NCI-H187 treated with DMSO at 0.1 percent for 48 hours (cell line): ENCODE results near the gene FGF2.
"Not testable (repeated sequence)": the region's sequence is repeated elsewhere in the genome, so short reads cannot be mapped to it uniquely, and the experiment has no call there.

Source experiments
- DNase-seq: peaks from one replicate; lab custom pipeline; 2025; lab: John Stamatoyannopoulos, UW

The FGF2 gene

GRCh38 chr4:122930862-122931261 lies 104.2 kb downstream of the FGF2 start:
- DNase-seq = no peak

GRCh38 chr4:122932763-122933162 lies 106.1 kb downstream of the FGF2 start:
- DNase-seq = no peak

DNA sequence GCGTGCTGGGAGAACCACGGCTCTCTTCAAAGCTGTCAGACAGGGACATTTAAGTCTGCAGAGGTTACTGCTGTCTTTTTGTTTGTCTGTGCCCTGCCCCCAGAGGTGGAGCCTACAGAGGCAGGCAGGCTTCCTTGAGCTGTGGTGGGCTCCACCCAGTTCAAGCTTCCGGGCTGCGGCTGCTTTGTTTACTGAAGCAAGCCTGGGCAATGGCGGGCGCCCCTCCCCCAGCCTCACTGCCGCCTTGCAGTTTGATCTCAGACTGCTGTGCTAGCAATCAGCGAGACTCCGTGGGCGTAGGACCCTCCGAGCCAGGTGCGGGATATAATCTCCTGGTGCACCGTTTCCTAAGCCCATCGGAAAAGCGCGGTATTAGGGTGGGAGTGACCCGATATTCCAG lies 118.5 kb downstream of the FGF2 start:
- DNase-seq = not testable (repeated sequence)

DNA sequence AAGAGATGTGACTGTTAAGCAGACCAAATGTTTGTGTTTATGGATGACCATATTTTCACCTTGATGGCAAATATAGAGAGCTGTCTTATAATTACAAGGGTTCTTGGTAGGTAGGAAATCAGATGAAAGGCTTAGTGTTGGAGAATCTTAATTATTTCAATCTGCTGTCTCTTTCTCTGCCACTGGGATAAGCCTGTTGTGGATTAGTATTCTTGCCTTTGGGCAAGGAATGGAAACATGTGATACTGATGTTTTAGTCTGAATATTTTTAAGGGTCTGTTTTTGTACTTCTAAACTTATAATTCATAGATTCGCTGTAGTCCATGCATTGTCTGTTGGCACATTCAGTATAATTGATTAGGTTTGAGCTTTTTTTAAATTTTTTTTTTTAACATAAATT lies 119.5 kb downstream of the FGF2 start:
- DNase-seq = no peak
